NCI-H1694 treated with DMSO at 0.1 percent for 48 hours (cell line): ENCODE measurements around the gene PHF3.
"Not testable (repeated sequence)": the region's sequence is repeated elsewhere in the genome, so short reads cannot be mapped to it uniquely, and the experiment has no call there.

Source experiments
- DNase-seq: peaks from one replicate; lab custom pipeline; 2025; lab: John Stamatoyannopoulos, UW

The PHF3 gene

DNA sequence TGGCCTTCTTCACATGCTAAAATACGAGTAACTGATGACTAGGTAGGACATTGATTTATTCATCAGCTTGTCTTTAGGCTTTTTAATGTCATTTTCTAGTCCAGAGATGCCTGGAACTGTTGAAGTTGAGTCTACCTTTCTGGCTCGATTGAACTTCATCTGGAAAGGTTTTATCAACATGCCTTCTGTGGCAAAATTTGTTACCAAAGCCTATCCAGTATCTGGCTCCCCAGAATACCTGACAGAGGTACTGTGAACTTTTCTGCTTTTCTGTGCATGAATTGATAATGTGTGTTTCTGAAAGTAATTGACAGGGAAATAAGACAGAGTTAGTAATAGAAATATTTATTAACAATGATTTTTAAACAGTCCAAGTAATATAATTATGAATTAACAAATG is 71.0 kb downstream of the PHF3 start:
- DNase-seq, result no peak

DNA sequence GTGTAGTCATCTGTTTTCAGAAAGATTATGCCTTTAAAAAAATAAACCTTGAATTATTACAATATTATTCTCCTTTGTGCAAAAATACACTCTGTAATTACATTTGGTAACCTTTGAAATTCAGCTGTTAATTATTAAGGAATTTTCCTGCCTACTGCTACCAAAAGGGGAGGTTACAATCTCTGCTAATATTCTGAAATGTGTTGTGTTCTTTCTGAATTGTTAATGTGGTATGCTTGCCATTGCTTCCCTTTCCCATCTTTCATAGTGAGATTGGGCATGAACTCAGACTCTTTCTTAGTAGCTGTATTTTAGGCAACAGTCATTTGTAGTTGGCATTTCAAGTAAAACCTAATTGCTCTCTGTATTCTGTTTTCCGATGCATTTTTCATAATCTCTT is 73.0 kb downstream of the PHF3 start:
- DNase-seq, result no peak

DNA sequence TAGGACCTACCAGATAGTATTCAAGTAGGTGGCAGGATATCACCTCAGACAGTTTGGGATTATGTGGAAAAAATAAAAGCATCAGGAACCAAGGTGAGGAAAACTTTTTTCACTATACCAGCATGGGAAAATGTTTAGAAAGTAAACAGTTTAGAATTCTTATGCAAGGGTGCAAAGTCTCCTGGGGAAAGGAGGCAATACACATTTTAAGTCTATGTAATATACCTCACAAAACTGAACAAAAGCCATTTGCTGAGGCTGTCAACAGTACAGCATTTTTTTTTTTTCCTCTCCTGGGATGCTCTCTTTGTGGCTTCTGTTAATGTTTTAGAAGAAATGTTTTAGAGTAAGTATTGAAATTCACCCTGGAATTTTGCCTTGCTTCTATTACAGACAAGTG is 73.5 kb downstream of the PHF3 start:
- no peak for DNase-seq

DNA sequence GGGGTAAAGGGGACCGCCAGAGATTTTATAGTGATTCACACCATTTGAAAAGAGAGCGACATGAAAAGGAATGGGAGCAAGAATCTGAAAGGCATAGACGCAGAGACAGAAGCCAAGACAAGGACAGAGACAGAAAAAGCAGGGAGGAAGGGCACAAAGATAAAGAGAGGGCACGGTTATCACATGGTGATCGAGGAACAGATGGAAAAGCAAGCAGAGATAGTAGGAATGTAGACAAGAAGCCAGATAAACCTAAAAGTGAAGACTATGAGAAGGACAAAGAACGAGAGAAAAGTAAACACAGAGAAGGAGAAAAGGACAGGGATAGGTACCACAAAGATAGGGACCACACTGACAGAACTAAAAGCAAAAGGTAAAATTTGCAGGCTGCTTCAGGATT is 77.7 kb downstream of the PHF3 start:
- no peak for DNase-seq

DNA sequence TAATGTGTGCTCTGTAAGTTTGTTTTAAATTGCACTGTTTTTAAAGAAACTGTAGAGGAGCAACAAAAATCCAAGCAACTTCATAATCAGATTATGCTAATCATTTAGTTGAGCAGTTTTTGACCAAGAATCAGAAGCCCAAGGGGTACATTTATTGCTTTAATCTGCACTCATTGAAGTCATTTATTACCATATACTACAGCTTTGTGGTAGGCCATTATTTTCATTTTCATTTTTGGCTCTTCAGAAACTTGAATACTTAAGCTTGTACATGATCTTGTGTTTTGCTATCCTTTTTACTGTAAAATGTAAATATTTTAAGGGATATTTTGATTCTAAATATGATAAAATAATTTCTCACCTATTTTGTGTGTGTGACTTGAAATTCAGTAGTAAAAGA is 78.5 kb downstream of the PHF3 start:
- DNase-seq, result no peak

DNA sequence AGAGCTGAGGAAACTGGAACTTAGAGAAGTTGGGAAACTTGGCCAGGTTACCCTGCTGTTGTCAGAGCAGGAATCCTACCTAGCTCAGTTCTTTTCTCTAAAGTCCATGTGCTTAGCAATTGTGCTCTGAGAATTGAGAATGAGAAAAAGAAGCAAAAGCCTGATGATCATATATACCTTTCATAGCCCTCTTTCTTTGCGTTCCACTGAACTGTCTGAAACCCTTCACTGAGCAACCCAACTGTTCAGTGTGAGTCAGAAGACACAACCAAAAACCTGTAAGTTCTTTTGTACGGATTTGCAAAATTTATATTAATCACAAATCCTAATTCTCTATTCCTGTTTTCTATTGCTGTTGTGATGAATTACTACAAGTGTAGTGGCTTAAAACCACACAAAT is 80.6 kb downstream of the PHF3 start:
- DNase-seq, result no peak

DNA sequence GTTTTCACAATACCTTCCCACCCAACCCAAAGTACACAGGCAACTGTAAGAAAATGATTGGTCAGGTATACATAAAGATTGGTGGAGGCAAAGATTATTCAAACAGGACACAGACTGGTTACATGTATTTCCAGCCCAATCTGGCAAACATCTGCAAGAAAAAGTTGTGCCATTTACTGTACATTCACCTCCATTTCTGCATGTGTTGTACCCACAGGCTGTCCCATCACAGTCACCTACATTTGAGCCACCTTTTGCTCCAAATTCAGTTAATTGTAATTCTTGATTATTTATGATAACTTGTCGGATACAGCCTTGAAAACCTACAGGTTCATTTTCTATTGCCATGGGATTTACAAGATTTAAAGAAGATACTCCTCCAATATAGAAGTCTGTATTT is 85.6 kb downstream of the PHF3 start:
- DNase-seq, result no peak

DNA sequence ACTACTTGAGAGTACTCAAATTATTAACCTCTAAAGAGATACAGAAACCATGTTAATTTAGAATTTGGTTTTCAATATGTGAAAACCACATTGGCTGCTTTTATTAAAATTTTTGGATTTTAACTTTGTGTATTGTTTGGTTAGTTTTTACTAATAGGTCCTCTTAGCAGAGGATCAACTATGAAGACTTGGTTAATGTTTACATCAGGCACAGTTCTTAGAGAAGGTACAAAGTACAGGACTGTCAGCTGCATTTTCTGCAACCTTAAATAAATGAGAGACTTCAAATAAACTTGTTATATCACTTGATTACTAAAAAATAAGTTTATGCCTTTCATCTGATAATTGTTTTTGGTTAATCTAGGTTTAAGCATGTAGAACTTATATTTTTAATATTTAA is 89.1 kb downstream of the PHF3 start:
- no peak for DNase-seq

DNA sequence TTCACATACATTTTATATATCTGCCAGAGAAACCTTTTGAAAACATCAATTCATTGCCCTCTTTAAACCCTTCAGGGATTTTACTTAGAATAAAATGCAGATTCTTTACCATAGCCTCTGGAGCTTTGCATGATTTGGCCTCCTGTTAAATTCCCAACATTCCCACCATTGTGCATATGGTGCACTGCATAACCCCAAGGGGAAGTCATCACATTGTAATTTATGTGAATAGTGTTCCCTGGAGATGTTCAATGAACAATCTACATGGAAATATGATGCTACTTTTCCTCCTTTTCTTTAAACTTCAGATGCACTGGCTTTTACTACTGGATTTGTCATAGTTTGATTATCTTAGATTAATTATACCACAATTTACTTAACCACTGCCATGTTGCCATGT is 94.7 kb downstream of the PHF3 start:
- no peak for DNase-seq

DNA sequence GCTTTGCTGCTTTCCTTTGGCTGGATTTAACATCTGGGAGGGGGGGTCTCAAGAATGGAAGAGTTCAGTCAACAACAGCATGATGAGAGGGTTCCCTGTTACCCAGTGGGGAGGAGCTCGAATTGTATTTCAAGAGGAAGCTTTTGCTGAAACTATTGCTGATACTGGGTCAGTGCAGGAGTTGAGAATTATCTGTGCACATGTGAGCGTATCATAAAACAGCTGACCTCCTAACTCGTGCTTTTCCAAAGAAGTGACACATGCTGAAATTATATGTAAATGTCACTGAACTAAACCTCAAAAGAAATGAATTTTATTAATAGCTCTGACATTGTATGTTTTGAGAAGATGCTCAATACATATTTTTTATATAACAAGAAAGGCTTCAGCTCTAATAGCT is 96.3 kb downstream of the PHF3 start:
- DNase-seq, result no peak

DNA sequence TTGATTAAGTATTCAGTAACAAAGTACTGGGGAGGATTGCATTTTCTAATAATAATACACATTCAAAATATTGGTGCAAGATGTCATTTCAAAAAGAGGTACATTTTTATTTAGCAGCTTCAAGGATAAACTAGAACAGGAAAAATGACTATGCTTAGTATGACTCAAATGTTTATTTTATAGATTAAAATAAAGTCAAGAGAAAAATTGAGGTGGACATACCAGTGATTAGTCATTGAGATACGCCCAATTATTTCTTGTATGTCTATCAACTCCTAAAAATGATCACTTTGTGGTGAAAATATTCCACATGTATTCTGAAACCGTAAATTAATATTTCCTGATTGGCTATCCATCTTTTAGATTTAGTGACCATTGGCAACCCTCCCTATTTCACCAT is 96.7 kb downstream of the PHF3 start:
- no peak for DNase-seq

DNA sequence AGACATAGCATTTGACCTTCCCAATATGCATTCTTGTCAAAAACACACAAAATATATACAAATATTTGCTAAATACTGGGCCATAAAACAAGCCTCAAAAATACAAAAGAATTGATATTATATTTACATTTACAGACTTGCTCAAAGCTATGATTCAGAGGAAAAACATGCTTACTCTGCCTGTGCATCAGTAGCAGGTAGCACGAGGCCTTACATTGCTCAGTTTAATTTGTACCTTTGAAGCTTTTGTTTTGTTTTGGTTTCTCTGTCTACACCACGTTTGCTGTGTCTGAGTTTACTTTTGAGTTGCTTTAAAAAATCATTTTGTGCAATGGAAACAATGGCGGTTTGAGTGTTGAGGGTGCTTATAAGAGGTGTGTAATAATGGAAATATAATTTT is 99.3 kb downstream of the PHF3 start:
- DNase-seq, result no peak

DNA sequence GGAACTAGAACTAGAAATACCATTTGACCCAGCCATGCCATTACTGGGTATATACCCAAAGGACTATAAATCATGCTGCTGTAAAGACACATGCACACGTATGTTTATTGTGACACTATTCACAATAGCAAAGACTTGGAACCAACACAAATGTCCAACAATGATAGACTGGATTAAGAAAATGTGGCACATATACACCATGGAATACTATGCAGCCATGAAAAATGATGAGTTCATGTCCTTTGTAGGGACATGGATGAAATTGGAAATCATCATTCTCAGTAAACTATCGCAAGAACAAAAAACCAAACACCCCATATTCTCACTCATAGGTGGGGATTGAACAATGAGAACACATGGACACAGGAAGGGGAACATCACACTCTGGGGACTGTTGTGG is 102.6 kb downstream of the PHF3 start:
- DNase-seq, result not testable (repeated sequence)

DNA sequence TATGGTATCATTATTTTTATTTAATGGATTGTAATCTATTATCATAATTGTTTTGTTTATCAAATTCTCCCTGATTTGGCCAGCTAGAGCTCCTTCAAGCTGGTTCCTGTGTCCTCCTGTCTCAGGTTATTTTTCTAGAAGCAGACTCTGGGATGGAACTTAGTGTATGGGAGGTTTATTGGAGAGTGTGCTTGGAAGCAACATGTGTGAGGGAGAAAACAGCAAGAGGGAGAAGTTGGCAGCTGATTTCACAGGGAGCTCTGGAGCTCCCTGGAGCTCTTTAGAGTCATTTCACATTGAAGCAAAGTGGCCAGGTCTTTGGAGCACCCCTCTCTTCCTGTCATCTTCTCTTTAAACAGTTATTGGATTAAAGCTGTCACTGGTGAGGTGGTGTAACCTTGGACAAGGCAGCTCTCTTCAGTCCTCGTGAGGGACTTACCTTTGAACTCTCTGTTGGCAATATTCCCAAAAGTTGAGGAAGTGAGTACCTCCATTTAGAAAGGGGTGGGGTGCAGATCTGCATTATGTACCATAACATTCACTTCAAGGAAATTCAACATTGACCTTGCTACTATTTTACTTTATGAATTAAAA is 103.6 kb downstream of the PHF3 start:
- DNase-seq, result no peak

DNA sequence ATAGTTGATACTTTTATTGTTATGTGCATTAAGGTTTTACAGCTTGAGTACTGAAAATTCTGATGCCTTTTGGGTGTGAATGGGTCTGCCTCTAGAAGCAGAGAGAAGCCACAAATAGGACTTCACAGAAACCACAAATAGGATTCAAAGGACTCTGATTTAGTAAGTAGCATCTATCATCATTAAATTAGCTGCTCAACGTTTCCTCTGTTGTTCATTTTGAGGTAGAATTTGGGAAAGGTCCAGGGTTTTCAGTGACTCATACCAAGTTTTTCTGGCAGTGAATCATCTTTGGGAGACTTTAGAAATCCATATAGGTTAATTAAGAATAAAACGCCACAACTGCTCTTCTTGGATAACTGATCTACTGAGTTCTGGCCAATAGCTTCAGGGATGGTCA is 105.1 kb downstream of the PHF3 start:
- DNase-seq, result no peak

DNA sequence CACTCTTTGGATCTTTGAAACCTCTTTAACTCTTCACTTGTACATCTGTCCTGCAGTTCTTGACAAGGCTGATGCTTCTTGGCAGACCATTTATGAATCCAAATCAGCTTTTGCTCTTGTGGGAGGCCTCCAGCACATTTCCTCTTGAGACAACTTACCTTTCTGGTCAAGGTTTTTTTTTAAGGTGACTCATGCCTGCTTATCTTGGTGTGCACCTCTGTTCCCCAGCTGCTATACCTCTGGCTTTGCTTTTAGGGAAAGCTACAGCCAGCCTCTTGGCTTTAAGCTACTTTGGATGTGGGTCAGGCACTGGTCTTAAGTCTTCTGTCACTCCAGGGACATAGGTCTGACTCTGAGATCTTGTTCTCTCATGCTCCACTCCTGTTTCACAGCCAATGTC is 106.5 kb downstream of the PHF3 start:
- DNase-seq, result no peak

DNA sequence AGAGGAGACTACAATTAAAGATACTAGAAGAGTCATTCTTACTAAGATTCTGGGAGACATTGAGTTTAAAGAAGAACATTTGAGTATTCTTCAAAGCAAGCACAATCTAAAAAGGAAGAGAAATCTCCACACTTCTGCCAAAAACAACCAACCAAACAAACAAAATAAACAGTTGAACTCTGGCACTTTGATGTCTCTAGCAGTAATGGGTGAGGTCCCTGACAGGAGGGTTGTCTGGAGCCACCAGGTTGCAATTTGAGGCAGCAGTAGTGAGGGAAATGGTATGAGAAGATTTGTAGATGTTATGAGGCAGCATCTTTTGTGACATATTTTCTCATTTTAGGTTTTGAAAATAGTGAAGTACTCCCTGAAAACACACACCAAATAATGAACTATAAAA is 108.1 kb downstream of the PHF3 start:
- DNase-seq, result no peak

DNA sequence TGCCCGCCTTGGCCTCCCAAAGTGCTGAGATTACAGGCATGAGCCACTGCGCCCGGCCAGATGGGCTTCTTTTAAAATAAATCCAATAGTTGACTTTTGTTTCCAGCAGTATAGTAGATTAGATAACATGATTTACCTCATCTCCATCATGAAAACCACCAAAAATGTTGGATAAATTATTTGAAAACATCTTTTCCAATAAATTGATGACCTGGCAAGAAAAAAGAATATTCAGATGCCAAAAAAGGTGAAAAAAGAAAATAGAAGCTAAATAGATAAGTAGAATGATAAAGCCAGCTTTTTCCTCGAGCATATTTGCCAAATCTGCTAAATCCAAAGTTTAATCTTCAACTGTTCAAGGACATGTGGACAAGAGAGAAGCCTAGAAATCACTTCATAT is 109.2 kb downstream of the PHF3 start:
- DNase-seq, result no peak

DNA sequence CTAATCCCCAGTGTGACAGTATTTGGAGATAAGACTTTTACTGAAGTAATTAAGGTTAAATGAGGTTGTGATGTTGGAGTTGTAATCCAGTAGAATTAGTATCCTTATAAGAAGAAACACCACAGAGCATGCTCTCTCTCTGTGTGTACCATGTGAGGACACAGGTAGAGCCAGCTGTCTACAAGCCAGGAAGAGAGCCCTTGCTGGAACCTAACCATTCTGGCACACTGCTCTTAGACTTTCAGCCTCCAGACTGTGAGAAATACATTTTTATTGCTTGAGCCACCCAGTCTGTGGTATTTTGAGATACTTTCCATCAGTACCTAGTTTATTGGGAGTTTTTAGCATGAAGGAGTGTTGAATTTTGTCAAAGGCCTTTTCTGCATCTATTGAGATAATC is 110.2 kb downstream of the PHF3 start:
- DNase-seq, result no peak

DNA sequence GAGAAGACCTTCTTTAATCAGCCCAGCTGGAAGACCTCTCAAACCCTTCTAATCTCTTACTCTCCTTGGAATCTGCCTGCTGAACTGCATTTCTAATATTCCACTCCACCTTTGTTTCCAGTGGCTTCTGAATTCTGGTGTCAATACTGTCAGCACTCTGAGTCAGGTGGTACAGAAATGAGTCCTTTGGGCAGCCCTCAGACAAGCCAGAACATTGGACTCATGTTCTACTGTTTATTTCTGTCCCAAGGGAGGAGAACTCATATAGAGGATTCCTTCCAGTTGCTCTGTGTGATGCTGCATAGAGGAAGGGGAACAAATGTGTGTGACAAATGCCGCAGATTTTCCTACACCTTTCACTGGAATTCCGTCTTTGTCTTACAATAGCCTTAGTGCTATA is 114.8 kb downstream of the PHF3 start:
- DNase-seq, result no peak

DNA sequence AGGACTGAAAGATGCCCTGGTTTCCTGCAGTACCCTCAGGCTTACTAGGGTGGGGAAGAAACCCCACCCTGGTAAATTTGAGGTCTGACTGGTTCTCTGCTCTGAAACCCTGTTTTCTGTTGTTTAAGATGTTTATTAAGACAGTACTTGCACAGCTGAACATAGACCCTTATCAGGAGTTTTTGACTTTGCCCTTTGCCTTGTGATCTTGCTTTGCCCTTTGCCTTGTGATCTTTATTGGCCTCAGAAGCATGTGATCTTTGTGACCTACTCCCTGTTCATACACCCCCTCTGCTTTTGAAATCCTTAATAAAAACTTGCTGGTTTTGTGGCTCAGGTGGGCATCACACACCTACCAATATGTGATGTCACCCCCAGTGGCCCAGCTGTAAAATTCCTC is 121.7 kb downstream of the PHF3 start:
- not testable (repeated sequence) for DNase-seq

DNA sequence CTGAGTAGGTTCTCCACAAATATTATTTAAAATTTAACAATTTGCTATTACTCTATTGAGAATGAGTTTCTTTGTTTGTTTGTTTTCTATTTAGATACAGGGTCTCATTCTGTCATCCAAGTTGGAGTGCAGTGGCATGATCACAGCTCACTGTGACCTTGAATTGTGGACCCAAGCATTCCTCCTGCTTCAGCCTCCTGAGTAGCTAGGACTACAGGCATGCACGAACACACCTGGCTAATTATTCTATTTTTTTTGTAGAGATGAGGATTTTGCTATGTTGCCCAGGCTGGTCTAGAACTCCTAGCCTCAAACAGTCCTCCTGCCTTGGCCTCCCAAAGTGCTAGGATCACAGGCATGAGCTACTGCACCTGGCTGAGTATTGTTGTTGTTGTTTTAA is 122.2 kb downstream of the PHF3 start:
- DNase-seq, result no peak

DNA sequence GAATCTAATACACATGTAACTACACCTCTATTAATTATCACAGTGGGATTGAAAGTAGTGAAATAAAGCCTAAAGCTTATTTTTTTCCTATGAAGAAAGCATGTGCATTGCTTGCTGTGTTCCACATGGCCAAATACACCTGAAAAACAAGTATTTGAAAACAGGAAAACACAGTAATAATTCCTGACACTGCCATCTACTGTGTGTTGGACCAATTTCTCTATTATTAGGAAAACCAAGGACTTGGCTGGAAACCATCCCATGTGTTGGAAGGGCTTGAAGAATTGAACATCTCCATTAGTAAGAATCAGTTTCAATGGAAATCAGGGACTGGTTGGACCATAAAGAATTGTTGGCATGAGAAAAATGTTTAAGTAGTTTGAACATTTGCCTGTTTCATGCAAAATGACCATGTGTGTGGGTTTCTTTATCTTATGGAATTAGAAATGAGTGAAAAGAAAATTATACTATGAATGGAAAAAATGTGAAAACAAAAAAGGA is 124.1 kb downstream of the PHF3 start:
- DNase-seq, result no peak

DNA sequence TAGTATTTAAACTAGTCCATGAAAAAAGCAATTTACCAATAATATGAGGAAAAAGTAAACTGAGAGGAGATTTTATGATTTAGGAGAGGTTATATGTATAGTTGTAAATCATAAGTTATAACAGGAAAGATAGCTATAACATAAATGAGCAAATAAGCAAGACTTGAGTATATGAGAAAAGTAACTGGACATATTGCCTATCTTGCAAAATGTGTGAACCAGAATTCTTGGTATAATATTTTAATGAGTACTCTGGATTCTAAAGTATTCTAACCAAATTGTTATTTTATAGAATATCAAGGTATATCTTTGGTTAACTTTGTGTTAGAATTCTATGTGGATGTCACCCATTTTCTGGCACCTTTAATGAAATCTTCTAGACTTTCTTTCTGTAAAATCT is 124.6 kb downstream of the PHF3 start:
- no peak for DNase-seq
